Neural crest cell (in vitro differentiated cells): Measurements from ENCODE around the gene ARHGEF18. TPM values are rescaled to one million over a fixed set of nuclear protein-coding genes. Genes with fewer than 3 reads are reported as not detected.
"Not testable (repeated sequence)": the region's sequence is repeated elsewhere in the genome, so short reads cannot be mapped to it uniquely, and the experiment has no call there.

Source experiments
- DNase-seq: peaks from one replicate; pipeline ENCODE4 v3.0.0; 2021; ENCODE audit warnings: low read depth, mixed read lengths, low spot score
- H3K27ac Mint-ChIP-seq: one replicate; pipeline ENCODE4 v1.8.0; 2021; ENCODE audit warnings: mild to moderate bottlenecking, mixed read lengths; ENCODE audit not compliant: unreplicated experiment
- H3K27me3 Mint-ChIP-seq: 2 replicates; pipeline ENCODE4 v1.8.0; 2021; ENCODE audit warnings: low read depth, mild to moderate bottlenecking, mixed read lengths
- H3K36me3 Mint-ChIP-seq: 2 replicates; pipeline ENCODE4 v1.8.0; 2021; ENCODE audit warnings: low read depth, mild to moderate bottlenecking, mixed read lengths
- H3K4me1 Mint-ChIP-seq: 2 replicates; pipeline ENCODE4 v1.8.0; 2021; ENCODE audit warnings: mixed read lengths
- H3K4me3 Mint-ChIP-seq: one replicate; pipeline ENCODE4 v1.8.0; 2021; ENCODE audit warnings: mild to moderate bottlenecking, mixed read lengths
- H3K9me3 Mint-ChIP-seq: 2 replicates; pipeline ENCODE4 v1.8.0; 2021; ENCODE audit warnings: mixed read lengths
- long read RNA-seq: library from polyadenylated mRNA; unstranded; transcript quantifications from one replicate; pipeline ENCODE4 v2.0.0, GENCODE V29; 2020
- total RNA-seq: library from RNA; stranded (reverse); gene quantifications from 2 replicates; pipeline ENCODE4 v1.2.1, GENCODE V29; 2021
- TF ChIP-seq, protein P1 (sequence below): fragments of 200-600 bp; sonication (generic); conservative IDR thresholded peaks from 2 replicates; pipeline ENCODE4 v1.5.0; 2021; ENCODE audit warnings: antibody characterized with exemption, mild to moderate bottlenecking

Gene ARHGEF18
- 36.5 and 38.3 TPM in 2 replicates for total RNA-seq
- long read RNA-seq, partial matches to known transcripts: 1 of 1 reads
- long read RNA-seq, other reads (novel, unspliced or antisense): 0 of 1 reads

DNA sequence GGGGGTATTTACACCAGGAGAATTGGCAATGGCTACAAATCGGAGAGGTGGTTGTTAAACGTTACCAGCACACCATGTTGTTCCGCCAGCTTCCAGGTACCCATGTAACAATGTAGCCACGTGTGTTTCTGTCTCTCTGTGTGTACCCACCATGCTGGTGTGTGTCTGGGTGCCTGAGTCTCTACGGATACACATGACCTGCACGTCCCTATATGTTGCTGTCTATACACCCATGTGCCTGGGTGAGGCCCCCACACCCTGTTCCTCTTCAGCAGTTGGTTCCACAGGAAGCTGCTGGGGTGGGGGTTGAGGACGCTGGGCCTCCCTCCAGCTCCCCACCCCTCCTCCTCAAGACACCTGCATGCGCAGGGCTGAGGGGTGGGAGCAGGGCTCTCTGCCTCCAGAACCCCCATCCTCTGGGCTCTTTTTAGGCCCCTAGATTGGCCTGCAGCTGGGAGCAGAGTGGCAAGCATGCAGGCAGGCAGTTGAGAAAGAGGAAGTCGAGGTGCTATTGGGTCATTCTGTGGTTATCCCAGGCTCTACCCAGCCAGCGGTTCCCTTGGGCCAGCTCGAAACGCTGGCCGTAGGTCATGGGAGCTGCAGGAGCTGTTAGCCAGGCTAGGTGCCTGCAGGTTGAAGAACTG is at the start of gene ARHGEF18:
Gene ARHGEF18 (plus strand): TSS at position 351 of the 644 bp plus-strand sequence. CDS start 13,954 bp downstream, outside the sequence.
- peaks cover 4% of the 10 kb centered on the region for H3K36me3 Mint-ChIP-seq
- H3K27me3 Mint-ChIP-seq: peaks cover 8% of the 10 kb centered on the region
- no peak within 1 kb of the TSS for H3K27ac Mint-ChIP-seq
- TF ChIP-seq, protein P1, sequence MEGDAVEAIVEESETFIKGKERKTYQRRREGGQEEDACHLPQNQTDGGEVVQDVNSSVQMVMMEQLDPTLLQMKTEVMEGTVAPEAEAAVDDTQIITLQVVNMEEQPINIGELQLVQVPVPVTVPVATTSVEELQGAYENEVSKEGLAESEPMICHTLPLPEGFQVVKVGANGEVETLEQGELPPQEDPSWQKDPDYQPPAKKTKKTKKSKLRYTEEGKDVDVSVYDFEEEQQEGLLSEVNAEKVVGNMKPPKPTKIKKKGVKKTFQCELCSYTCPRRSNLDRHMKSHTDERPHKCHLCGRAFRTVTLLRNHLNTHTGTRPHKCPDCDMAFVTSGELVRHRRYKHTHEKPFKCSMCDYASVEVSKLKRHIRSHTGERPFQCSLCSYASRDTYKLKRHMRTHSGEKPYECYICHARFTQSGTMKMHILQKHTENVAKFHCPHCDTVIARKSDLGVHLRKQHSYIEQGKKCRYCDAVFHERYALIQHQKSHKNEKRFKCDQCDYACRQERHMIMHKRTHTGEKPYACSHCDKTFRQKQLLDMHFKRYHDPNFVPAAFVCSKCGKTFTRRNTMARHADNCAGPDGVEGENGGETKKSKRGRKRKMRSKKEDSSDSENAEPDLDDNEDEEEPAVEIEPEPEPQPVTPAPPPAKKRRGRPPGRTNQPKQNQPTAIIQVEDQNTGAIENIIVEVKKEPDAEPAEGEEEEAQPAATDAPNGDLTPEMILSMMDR: no peak
- peaks cover 5% of the 10 kb centered on the region for H3K9me3 Mint-ChIP-seq
- H3K4me3 Mint-ChIP-seq: no peak within 1 kb of the TSS
- no peaks in the 10 kb centered on the region for H3K4me1 Mint-ChIP-seq
- DNase-seq: no peak

DNA sequence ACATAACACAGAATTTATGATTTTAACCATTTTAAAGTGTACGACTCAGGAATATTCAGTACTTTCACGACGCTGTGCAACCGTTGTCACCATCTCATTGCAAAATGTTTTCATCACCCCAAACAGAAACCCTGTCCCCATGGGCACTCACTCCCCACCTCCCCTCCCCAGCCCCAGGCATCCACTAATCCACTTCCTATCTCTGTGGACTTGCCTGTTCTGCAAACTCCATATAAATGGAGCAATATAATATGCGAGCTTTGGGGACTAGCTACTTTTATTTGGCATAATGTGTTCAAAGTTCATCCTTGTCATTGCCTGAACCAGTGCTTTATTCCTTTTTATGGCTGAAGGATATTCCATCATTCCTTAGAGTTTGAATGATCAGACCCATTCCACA is 47.2 kb upstream of the ARHGEF18 start:
- Mint-ChIP-seq H3K27ac (no peak overlapping the region), H3K27me3 (peaks cover 47% of the 10 kb centered on the region), H3K36me3 (no peaks in the 10 kb centered on the region), H3K4me1 (no peaks in the 10 kb centered on the region), H3K9me3 (no peaks in the 10 kb centered on the region), H3K4me3 (no peak overlapping the region)
- TF ChIP-seq, protein P1: no peak
- DNase-seq: no peak

DNA sequence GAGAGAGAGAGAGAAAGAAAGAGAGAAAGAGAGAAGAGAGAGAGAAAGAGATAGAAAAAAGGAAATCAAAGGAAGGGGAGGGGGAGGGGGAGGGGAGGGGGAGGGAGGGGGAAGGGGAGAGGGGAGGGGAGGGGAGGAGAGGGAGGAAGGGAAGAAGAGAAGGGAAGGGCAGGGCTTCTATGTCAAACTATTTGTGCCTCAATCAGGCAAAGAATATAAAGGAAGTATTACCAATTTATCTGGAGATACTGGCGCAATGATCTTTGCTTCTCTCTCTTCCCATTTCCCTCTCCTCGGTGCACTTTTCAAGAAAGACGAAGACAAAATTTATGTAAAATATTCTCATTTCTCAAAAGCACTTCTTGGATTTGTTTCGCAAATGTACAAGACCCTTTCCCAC is 45.3 kb upstream of the ARHGEF18 start:
- Mint-ChIP-seq H3K36me3 (no peaks in the 10 kb centered on the region), H3K4me3 (no peak overlapping the region), H3K27me3 (peaks cover 34% of the 10 kb centered on the region), H3K4me1 (no peaks in the 10 kb centered on the region), H3K27ac (no peak overlapping the region), H3K9me3 (no peaks in the 10 kb centered on the region)
- no peak for DNase-seq
- TF ChIP-seq, protein P1: no peak

DNA sequence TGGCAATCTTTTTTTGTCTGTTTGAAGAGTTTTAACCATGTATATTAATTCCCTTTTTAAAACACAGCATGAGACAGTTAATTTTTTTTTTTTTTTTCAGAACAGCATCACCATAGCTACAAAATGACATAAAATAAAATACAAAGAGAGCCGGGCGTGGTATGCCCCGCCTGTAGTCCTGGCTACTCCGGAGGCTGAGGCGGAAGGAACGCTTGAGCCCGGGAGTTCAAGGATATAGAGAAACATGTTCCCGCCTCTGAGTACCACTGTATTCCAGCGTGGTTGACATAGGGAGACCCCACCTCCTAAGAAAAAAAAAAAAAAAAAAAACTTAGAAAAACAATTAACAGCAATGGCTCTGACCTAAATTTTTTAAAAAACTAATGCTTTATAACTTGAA is 44.5 kb upstream of the ARHGEF18 start:
- Mint-ChIP-seq H3K4me1 (no peaks in the 10 kb centered on the region), H3K4me3 (no peak overlapping the region), H3K9me3 (no peaks in the 10 kb centered on the region), H3K27ac (no peak overlapping the region), H3K36me3 (no peaks in the 10 kb centered on the region), H3K27me3 (peaks cover 29% of the 10 kb centered on the region)
- DNase-seq: no peak
- TF ChIP-seq, protein P1: no peak

DNA sequence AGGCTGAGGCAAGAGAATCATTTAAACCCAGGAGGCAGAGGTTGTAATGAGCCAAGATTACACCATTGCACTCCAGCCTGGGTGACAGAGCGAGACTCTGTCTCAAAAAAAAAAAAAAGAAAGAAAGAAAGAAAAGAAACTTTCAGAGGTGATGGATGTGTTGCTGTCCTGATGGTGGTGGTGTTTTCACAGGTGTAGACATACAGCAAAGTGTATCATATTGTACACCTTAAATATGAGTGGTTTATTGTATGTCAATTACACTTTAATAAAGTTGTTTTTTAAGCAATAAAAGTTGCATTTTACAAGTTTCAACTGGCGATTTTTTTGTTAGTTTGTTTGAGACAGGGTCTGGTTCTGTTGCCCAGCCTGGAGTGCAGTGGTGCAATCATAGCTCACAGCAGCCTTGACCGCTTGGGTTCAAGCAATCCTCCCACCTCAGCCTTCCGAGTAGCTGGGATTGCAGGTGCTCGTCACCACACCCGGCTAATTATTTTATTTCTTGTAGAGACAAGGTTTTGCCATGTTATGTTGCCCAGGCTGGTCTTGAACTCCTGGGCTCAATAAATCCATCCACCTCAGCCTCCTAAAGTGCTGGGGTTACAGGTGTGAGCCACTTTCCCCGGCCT is 41.0 kb upstream of the ARHGEF18 start:
- no peak for DNase-seq
- no peaks in the 10 kb centered on the region for H3K36me3 Mint-ChIP-seq
- H3K27me3 Mint-ChIP-seq: peaks cover 9% of the 10 kb centered on the region
- H3K4me3 Mint-ChIP-seq: no peak overlapping the region
- TF ChIP-seq, protein P1: no peak
- no peaks in the 10 kb centered on the region for H3K4me1 Mint-ChIP-seq
- H3K27ac Mint-ChIP-seq: no peak overlapping the region
- H3K9me3 Mint-ChIP-seq: no peaks in the 10 kb centered on the region

DNA sequence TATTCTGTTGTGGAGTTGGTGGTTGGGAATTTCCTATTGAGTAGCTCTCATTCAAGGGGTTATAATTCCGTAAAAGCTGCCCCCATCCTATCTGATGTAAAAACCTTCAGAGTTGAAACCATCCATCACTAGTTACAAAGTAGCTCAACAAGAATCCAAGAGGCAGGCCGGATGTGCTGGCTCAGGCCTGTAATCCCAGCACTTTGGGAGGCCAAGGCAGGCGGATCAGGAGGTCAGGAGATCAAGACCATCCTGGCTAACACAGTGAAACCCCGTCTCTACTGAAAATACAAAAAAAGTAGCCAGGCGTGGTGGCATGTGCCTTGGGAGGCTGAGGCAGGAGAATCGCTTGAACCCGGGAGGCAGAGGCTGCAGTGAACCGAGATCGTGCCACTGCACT is 40.4 kb upstream of the ARHGEF18 start:
- not testable (repeated sequence) for H3K9me3 Mint-ChIP-seq, H3K27me3 Mint-ChIP-seq, DNase-seq, H3K4me3 Mint-ChIP-seq, H3K36me3 Mint-ChIP-seq, H3K4me1 Mint-ChIP-seq, H3K27ac Mint-ChIP-seq
